ENCODE results near the gene PALLD. TPM values are rescaled to one million over a fixed set of nuclear protein-coding genes. Genes with fewer than 3 reads are reported as not detected.

Gene PALLD
- total RNA-seq, 1 donor from 2014 or later = 93.5 TPM

GRCh38 chr4:168826620-168827019 lies 329.8 kb downstream of the PALLD start:
- H3K36me3 Mint-ChIP-seq = no peaks in the 10 kb centered on the region
- DNase-seq (ENCODE audit: extremely low spot score, unreplicated experiment) = no peak
- H3K4me1 Mint-ChIP-seq (ENCODE audit: unreplicated experiment) = peaks cover 22% of the 10 kb centered on the region
- no peaks in the 10 kb centered on the region for H3K9me3 Mint-ChIP-seq
- H3K27ac Mint-ChIP-seq = no peak overlapping the region
- TF ChIP-seq CTCF (conservative IDR thresholded peaks at IDR 0.05) = no peak
- no peak overlapping the region for H3K4me3 Mint-ChIP-seq
- H3K27me3 Mint-ChIP-seq = no peaks in the 10 kb centered on the region

GRCh38 chr4:168830777-168831512 lies 334.1 kb downstream of the PALLD start:
- Mint-ChIP-seq H3K27me3 (no peaks in the 10 kb centered on the region), H3K4me1 (ENCODE audit: unreplicated experiment) (peaks cover 20% of the 10 kb centered on the region), H3K9me3 (no peaks in the 10 kb centered on the region), H3K36me3 (peaks cover 9% of the 10 kb centered on the region), H3K27ac (peak overlapping the region; percentile 76), H3K4me3 (peak overlapping the region; percentile 87)
- no peak for DNase-seq (ENCODE audit: extremely low spot score, unreplicated experiment)
- TF ChIP-seq CTCF (conservative IDR thresholded peaks at IDR 0.05) = no peak

- peaks cover 20% of the 10 kb centered on the region for H3K4me1 Mint-ChIP-seq (ENCODE audit: unreplicated experiment)
- peak overlapping the region; percentile 87 for H3K4me3 Mint-ChIP-seq
- no peaks in the 10 kb centered on the region for H3K27me3 Mint-ChIP-seq
- no peak for DNase-seq (ENCODE audit: extremely low spot score, unreplicated experiment)
- no peaks in the 10 kb centered on the region for H3K9me3 Mint-ChIP-seq
- H3K36me3 Mint-ChIP-seq = peaks cover 9% of the 10 kb centered on the region
- TF ChIP-seq CTCF (conservative IDR thresholded peaks at IDR 0.05) = no peak
- H3K27ac Mint-ChIP-seq = peak overlapping the region; percentile 76
These were observed 334.7 kb downstream of the PALLD start for GRCh38 chr4:168831585-168831918.

- no peaks in the 10 kb centered on the region for H3K9me3 Mint-ChIP-seq
- no peak for TF ChIP-seq CTCF (conservative IDR thresholded peaks at IDR 0.05)
- peaks cover 20% of the 10 kb centered on the region for H3K4me1 Mint-ChIP-seq (ENCODE audit: unreplicated experiment)
- peak overlapping the region; percentile 76 for H3K27ac Mint-ChIP-seq
- peak; percentile 82 for DNase-seq (ENCODE audit: extremely low spot score, unreplicated experiment)
- peaks cover 13% of the 10 kb centered on the region for H3K36me3 Mint-ChIP-seq
- no peaks in the 10 kb centered on the region for H3K27me3 Mint-ChIP-seq
- H3K4me3 Mint-ChIP-seq = peak overlapping the region; percentile 87
These were observed 335.3 kb downstream of the PALLD start for GRCh38 chr4:168831919-168832762.

GRCh38 chr4:168832763-168833575 lies 336.1 kb downstream of the PALLD start:
- DNase-seq (ENCODE audit: extremely low spot score, unreplicated experiment) = peak; percentile 73
- H3K27me3 Mint-ChIP-seq = no peaks in the 10 kb centered on the region
- TF ChIP-seq CTCF (conservative IDR thresholded peaks at IDR 0.05) = peak; percentile 44
- peak overlapping the region; percentile 85 for H3K27ac Mint-ChIP-seq
- peak overlapping the region; percentile 87 for H3K4me3 Mint-ChIP-seq
- H3K36me3 Mint-ChIP-seq = peaks cover 22% of the 10 kb centered on the region
- peaks cover 26% of the 10 kb centered on the region for H3K4me1 Mint-ChIP-seq (ENCODE audit: unreplicated experiment)
- no peaks in the 10 kb centered on the region for H3K9me3 Mint-ChIP-seq

Measured in type B pancreatic cell (in vitro differentiated cells).